SK-N-SH (cell line): Measurements from ENCODE around the gene TEK. TPM values are rescaled to one million over a fixed set of nuclear protein-coding genes. Genes with fewer than 3 reads are reported as not detected.
A peak's percentile ranks its signal among the peaks of the same experiment; 100 is the strongest.

ENCODE experiments used
- CTCF ChIA-PET: fragments of 300-600, 350-600 bp; formaldehyde crosslinking; extraction: SDS; loops from one replicate; lab custom pipeline; 2021; lab: Yijun Ruan, JAX
- POLR2A ChIA-PET: fragments of 350-600 bp; sonication (Branson Sonifier 250); formaldehyde crosslinking; extraction: SDS; loops from one replicate; lab custom pipeline; 2020; ENCODE audit warnings: antibody characterized with exemption, inconsistent platforms; lab: Yijun Ruan, JAX
- DNase-seq: peaks from one replicate; pipeline ENCODE4 v3.0.0; 2012
- H2AFZ ChIP-seq: fragments of 200-600 bp; sonication (generic); 2 replicates; pipeline ENCODE4 v1.8.1; 2016; ENCODE audit warnings: antibody characterized with exemption, mild to moderate bottlenecking, low read depth
- H3F3A ChIP-seq: fragments of 200-600 bp; sonication (generic); replicated peaks from 2 replicates; pipeline ENCODE3; 2016; ENCODE audit warnings: antibody characterized with exemption, mild to moderate bottlenecking; ENCODE audit not compliant: insufficient read depth
- H3K27ac ChIP-seq, 2 experiments: fragments of 200-500 bp in 1 of 2; fragments of 200-600 bp in 1 of 2; sonication (Bioruptor generic) in 1 of 2; sonication (generic), shearing (Covaris generic) in 1 of 2; 2 replicates each; pipeline versions ENCODE4 v1.5.1 to v1.6.1; 2014 to 2016; ENCODE audit warnings: low read depth in 2 of 2, inconsistent platforms in 1 of 2, low read length in 1 of 2, mild to moderate bottlenecking in 1 of 2, mixed read lengths in 1 of 2
- H3K27me3 ChIP-seq: fragments of 200-600 bp; sonication (generic), shearing (Covaris generic); 2 replicates; pipeline ENCODE4 v1.6.1; 2016; ENCODE audit warnings: mixed run types; ENCODE audit not compliant: insufficient read depth
- H3K36me3 ChIP-seq, 2 experiments: fragments of 200-500 bp in 1 of 2; fragments of 200-600 bp in 1 of 2; sonication (Bioruptor generic) in 1 of 2; sonication (generic) in 1 of 2; replicated peaks in 1 of 2; 2 replicates each; pipeline versions ENCODE3 to v1.5.1; 2014 to 2016; ENCODE audit warnings: low read length in 1 of 2, mild to moderate bottlenecking in 1 of 2; ENCODE audit not compliant: insufficient read depth in 2 of 2, control insufficient read depth in 1 of 2
- H3K4me1 ChIP-seq, 2 experiments: fragments of 200-500 bp in 1 of 2; fragments of 200-600 bp in 1 of 2; sonication (Bioruptor generic) in 1 of 2; sonication (generic), shearing (Covaris generic) in 1 of 2; 2 replicates each; pipeline versions ENCODE4 v1.5.1 to v1.6.1; 2014 to 2016; ENCODE audit warnings: low read depth in 1 of 2, low read length in 1 of 2, mixed run types in 1 of 2; ENCODE audit not compliant: insufficient read depth in 2 of 2, control insufficient read depth in 1 of 2
- H3K4me2 ChIP-seq: fragments of 200-600 bp; sonication (generic), shearing (Covaris generic); 2 replicates; pipeline ENCODE4 v1.6.1; 2017; ENCODE audit warnings: mixed run types
- H3K4me3 ChIP-seq, 2 experiments: fragments of 200-500 bp in 1 of 2; fragments of 200-600 bp in 1 of 2; sonication (Bioruptor generic) in 1 of 2; sonication (generic), shearing (Covaris generic) in 1 of 2; 2 replicates each; pipeline versions ENCODE4 v1.5.1 to v1.8.1; 2014 to 2016; ENCODE audit warnings: low read depth in 2 of 2, inconsistent platforms in 1 of 2, low read length in 1 of 2, mild to moderate bottlenecking in 1 of 2, mixed read lengths in 1 of 2, moderate library complexity in 1 of 2
- H3K79me2 ChIP-seq: fragments of 200-600 bp; sonication (generic); 2 replicates; pipeline ENCODE4 v1.8.1; 2017; ENCODE audit warnings: mild to moderate bottlenecking; ENCODE audit not compliant: insufficient read depth
- H3K9ac ChIP-seq: fragments of 200-600 bp; sonication (generic); 2 replicates; pipeline ENCODE4 v1.6.1; 2017; ENCODE audit warnings: mixed run types
- H3K9me2 ChIP-seq: fragments of 200-600 bp; sonication (generic); 2 replicates; pipeline ENCODE4 v1.6.1; 2017; ENCODE audit warnings: mixed run types
- H3K9me3 ChIP-seq: fragments of 200-600 bp; sonication (generic); 2 replicates; pipeline ENCODE4 v1.6.1; 2017; ENCODE audit warnings: mixed run types, mild to moderate bottlenecking, moderate library complexity
- H4K20me1 ChIP-seq: fragments of 200-600 bp; sonication (generic); 2 replicates; pipeline ENCODE4 v1.6.1; 2017; ENCODE audit warnings: mild to moderate bottlenecking, mixed run types; ENCODE audit not compliant: insufficient read depth
- CHD2 ChIP-seq: fragments of 150-350 bp; IDR thresholded peaks from 2 replicates; pipeline ENCODE4 v1.6.1; 2018; ENCODE audit warnings: low read length; ENCODE audit not compliant: partially characterized antibody
- CTCF ChIP-seq: fragments of 200-600 bp; sonication (generic); IDR thresholded peaks from 2 replicates; pipeline ENCODE4 v1.6.1; 2017; ENCODE audit warnings: antibody characterized with exemption, mild to moderate bottlenecking, moderate library complexity
- EZH2phosphoT487 ChIP-seq: fragments of 200-600 bp; sonication (generic); IDR thresholded peaks from 2 replicates; pipeline ENCODE4 v1.6.1; 2017; ENCODE audit warnings: low read depth, mixed run types, mild to moderate bottlenecking, antibody characterized with exemption, moderate library complexity, borderline replicate concordance
- FOXJ3 ChIP-seq: sonication (generic); formaldehyde crosslinking; IDR thresholded peaks from 2 replicates; pipeline ENCODE4 v1.5.1; 2020; ENCODE audit warnings: mild to moderate bottlenecking, missing genetic modification reagents
- GABPA ChIP-seq: IDR thresholded peaks from 2 replicates; pipeline ENCODE4 v1.4.0; 2012; ENCODE audit warnings: low read depth, mild to moderate bottlenecking
- MEF2A ChIP-seq: IDR thresholded peaks from 2 replicates; pipeline ENCODE4 v1.4.0; 2012; ENCODE audit warnings: low read depth, borderline replicate concordance
- PBX3 ChIP-seq: IDR thresholded peaks from 2 replicates; pipeline ENCODE4; 2012
- POLR2AphosphoS5 ChIP-seq: IDR thresholded peaks from 2 replicates; pipeline ENCODE4 v1.6.1; 2012; ENCODE audit warnings: low read depth, low read length
- RFX5 ChIP-seq: IDR thresholded peaks from 2 replicates; pipeline ENCODE4 v1.6.1; 2012; ENCODE audit warnings: mild to moderate bottlenecking, improper control_type of control experiment, low read length
- SIN3A ChIP-seq: IDR thresholded peaks from 2 replicates; pipeline ENCODE4 v1.6.1; 2012; ENCODE audit warnings: low read depth, mild to moderate bottlenecking, low read length, moderate library complexity, borderline replicate concordance
- SMC3 ChIP-seq: IDR thresholded peaks from 2 replicates; pipeline ENCODE4 v1.6.1; 2012; ENCODE audit warnings: low read depth, low read length, improper control_type of control experiment
- TAF1 ChIP-seq: IDR thresholded peaks from 2 replicates; pipeline ENCODE4 v1.6.1; 2012; ENCODE audit warnings: low read depth, mild to moderate bottlenecking, low read length, moderate library complexity, borderline replicate concordance
- USF2 ChIP-seq: fragments of 150-350 bp; IDR thresholded peaks from 2 replicates; pipeline ENCODE4 v1.6.1; 2017; ENCODE audit warnings: antibody characterized with exemption, low read length, low read depth, borderline replicate concordance
- ZBTB33 ChIP-seq: IDR thresholded peaks from 2 replicates; pipeline ENCODE4 v1.4.0; 2012; ENCODE audit warnings: low read depth, borderline replicate concordance
- WGBS: methylation state at CpG from one replicate; pipeline ENCODE4 v1.1.6; 2017; ENCODE audit warnings: low lambda C conversion rate; 5-methylcytosine and 5-hydroxymethylcytosine counted together
- polyA plus RNA-seq, 3 experiments: library from polyadenylated mRNA; depleted of rRNA; stranded (reverse); fragments of >200 nt; gene quantifications; 2 replicates each; pipeline ENCODE4 v1.2.3, GENCODE V29; 2012

The TEK gene
- polyA plus RNA-seq (2012; rRNA removed) = 0.03 and 0.10 TPM in 2 replicates
- 0.04 and 0.08 TPM in 2 replicates for polyA plus RNA-seq (2012; cell fraction: cytosol; rRNA removed)
- polyA plus RNA-seq (2012; cell fraction: nucleus; rRNA removed) = 0.08 and 0.11 TPM in 2 replicates

GRCh38 chr9:27108981-27109541 lies at the start of gene TEK:
TEK (plus strand) TSS chr9:27109225; CDS start chr9:27109591, 366 bp downstream.
- H3K4me1 ChIP-seq = no peaks in the 10 kb centered on the region
- H3K4me2 ChIP-seq = no peak within 1 kb of the TSS
- H3K9ac ChIP-seq = no peak within 1 kb of the TSS
- no peaks in the 10 kb centered on the region for H3K36me3 ChIP-seq
- H3K79me2 ChIP-seq = no peaks in the 10 kb centered on the region
- no peak for TF ChIP-seq FOXJ3 (CRISPR knock-in tag)
- TF ChIP-seq CHD2 = no peak
- no peak for TF ChIP-seq MEF2A
- no peak for TF ChIP-seq EZH2phosphoT487
- TF ChIP-seq TAF1 = no peak
- TF ChIP-seq SMC3 = no peak
- no peak for TF ChIP-seq USF2
- no peak for TF ChIP-seq POLR2AphosphoS5
- no peak for TF ChIP-seq SIN3A
- no peak for TF ChIP-seq RFX5
- H3K9me2 ChIP-seq = no peaks in the 10 kb centered on the region
- no peaks in the 10 kb centered on the region for H4K20me1 ChIP-seq
- CTCF ChIA-PET = no interaction called here
- H2AFZ ChIP-seq = no peak within 1 kb of the TSS
- H3F3A ChIP-seq = no peaks in the 10 kb centered on the region
- POLR2A ChIA-PET = no interaction called here
- H3K4me3 ChIP-seq = no peak within 1 kb of the TSS
- no peaks in the 10 kb centered on the region for H3K9me3 ChIP-seq
- no peak within 1 kb of the TSS for H3K27ac ChIP-seq
- 86% methylated on average over 9 of the region's 9 CpGs for WGBS
- no peak for DNase-seq
- H3K27me3 ChIP-seq = no peaks in the 10 kb centered on the region

- Histone ChIP-seq H3K9me2 (no peaks in the 10 kb centered on the region), H3K4me1 (peaks cover 0 to 7% of the 10 kb centered on the region in 2 experiments; a peak in 2 of 4 replicates), H3K27me3 (no peaks in the 10 kb centered on the region), H2AFZ (no peak overlapping the region), H3K4me2 (no peak overlapping the region), H3K9me3 (no peaks in the 10 kb centered on the region), H3K36me3 (peaks cover 17% of the 10 kb centered on the region in 2 experiments), H3F3A (peaks cover 6% of the 10 kb centered on the region), H3K9ac (no peak overlapping the region), H3K79me2 (no peaks in the 10 kb centered on the region), H3K4me3 (no peak overlapping the region), H3K27ac (no peak overlapping the region), H4K20me1 (no peaks in the 10 kb centered on the region)
- ChIA-PET CTCF (interaction anchor here (0.6 kb wide), 1 partner anchor 755 kb away, joined by 3 read pairs; no protein-coding TSS in a partner anchor), POLR2A (no interaction called here)
- 86% methylated on average over 1 of the region's 1 CpG for WGBS
- TF ChIP-seq ZBTB33 (no peak), PBX3 (peak; percentile 28; the same call in 1 of the 2 replicates), CTCF (no peak), TAF1 (no peak), GABPA (no peak)
- no peak for DNase-seq
These were observed 49.6 kb upstream of the TEK start for GRCh38 chr9:27059412-27059811.
